CD4-positive, alpha-beta T cell (primary cell): ENCODE results near the gene PLPPR3. TPM values are rescaled to one million over a fixed set of nuclear protein-coding genes. Genes with fewer than 3 reads are reported as not detected.

Experiments used
- ATAC-seq: fragments of 200-7000 bp; cut with Tn5 transposase; one replicate; pipeline ENCODE4 v1.10.0; 2022; ENCODE audit warnings: mild to moderate bottlenecking; ENCODE audit not compliant: poor library complexity
- CTCF ChIA-PET: fragments of 350-600 bp; sonication (Branson Sonifier 250); formaldehyde crosslinking; loops from one replicate; lab custom pipeline; 2021; ENCODE audit warnings: antibody characterized with exemption, inconsistent platforms; lab: Charles Lee
- POLR2A ChIA-PET: fragments of 350-600 bp; sonication (Branson Sonifier 250); formaldehyde crosslinking; loops from one replicate; lab custom pipeline; 2021; ENCODE audit warnings: antibody characterized with exemption, inconsistent platforms; lab: Charles Lee
- DNase-seq, 14 experiments: peaks; one replicate each; pipeline ENCODE4 v3.0.0-alpha.2; 2013 to 2020; ENCODE audit warnings: mixed read lengths in 2 of 14
- H3K27ac ChIP-seq, 2 donors: one replicate each; pipeline versions ENCODE4 v1.5.1 to v1.7.0; 2013; ENCODE audit warnings: low read length in 2 of 2, low read depth in 1 of 2, mild to moderate bottlenecking in 1 of 2
- H3K27me3 ChIP-seq, 2 experiments: 1 replicate in 1 of 2; 2 replicates in 1 of 2; pipeline versions ENCODE4 v1.6.1 to v1.7.0; 2013; ENCODE audit warnings: low read length in 2 of 2, control low read depth in 1 of 2, mild to moderate bottlenecking in 1 of 2, moderate library complexity in 1 of 2; ENCODE audit not compliant: insufficient read depth in 2 of 2, control insufficient read depth in 1 of 2
- H3K36me3 ChIP-seq: one replicate; pipeline ENCODE4 v1.6.1; 2013; ENCODE audit warnings: low read length, control low read depth; ENCODE audit not compliant: insufficient read depth
- H3K4me1 ChIP-seq: one replicate; pipeline ENCODE4 v1.6.1; 2013; ENCODE audit warnings: low read length, control low read depth; ENCODE audit not compliant: insufficient read depth
- H3K4me3 ChIP-seq: one replicate; pipeline ENCODE4 v1.5.1; 2013; ENCODE audit warnings: mild to moderate bottlenecking, low read length, moderate library complexity
- H3K9me3 ChIP-seq, 2 experiments: 1 replicate in 1 of 2; 2 replicates in 1 of 2; pipeline versions ENCODE4 v1.6.1 to v1.7.0; 2013; ENCODE audit warnings: low read length in 2 of 2, mild to moderate bottlenecking in 2 of 2, control low read depth in 1 of 2, moderate library complexity in 1 of 2; ENCODE audit not compliant: control insufficient read depth in 1 of 2, insufficient read depth in 1 of 2
- H3K27ac Mint-ChIP-seq: one replicate; pipeline ENCODE4 v1.8.0; 2020; ENCODE audit warnings: mixed read lengths
- H3K27me3 Mint-ChIP-seq: one replicate; pipeline ENCODE4 v1.8.0; 2021; ENCODE audit warnings: mixed read lengths
- H3K36me3 Mint-ChIP-seq: one replicate; pipeline ENCODE4 v1.8.0; 2021; ENCODE audit warnings: low read depth, mixed read lengths
- H3K4me1 Mint-ChIP-seq: one replicate; pipeline ENCODE4 v1.8.0; 2021; ENCODE audit warnings: low read depth, mixed read lengths
- H3K4me3 Mint-ChIP-seq: one replicate; pipeline ENCODE4 v1.8.0; 2020; ENCODE audit warnings: mild to moderate bottlenecking, mixed read lengths
- H3K9me3 Mint-ChIP-seq: one replicate; pipeline ENCODE4 v1.8.0; 2020; ENCODE audit warnings: mixed read lengths
- CTCF ChIP-seq: fragments of 200-600 bp; IDR thresholded peaks from one replicate; pipeline ENCODE4 v1.8.0; 2022; ENCODE audit warnings: antibody characterized with exemption, mild to moderate bottlenecking
- intact Hi-C, 2 experiments: fragments of 100-400 bp; cut with DNase I in 1 of 2; cut with micrococcal nuclease in 1 of 2; formaldehyde crosslinking; loops; one replicate each; pipeline versions ENCODE4 v1.15.1 to v1.9.0; 2023 to 2025; cut with DNase I, micrococcal nuclease
- total RNA-seq, 174 experiments: library from RNA in 2 of 174; stranded (reverse) in 2 of 174; gene quantifications; one replicate each; pipeline ENCODE4 v1.2.3 and lab custom pipeline; 2021 to 2026

The PLPPR3 gene
- total RNA-seq, 2 experiments from 2014 or later: not detected

- no peak for TF ChIP-seq CTCF
- no peak for DNase-seq
- no peak overlapping the region for H3K27ac ChIP-seq
- H3K4me1 ChIP-seq: no peaks in the 10 kb centered on the region
- CTCF ChIA-PET: no interaction called here
- H3K4me3 Mint-ChIP-seq: no peak overlapping the region
- no peak overlapping the region for H3K4me3 ChIP-seq
- peaks cover 9% of the 10 kb centered on the region for H3K27me3 Mint-ChIP-seq
- intact Hi-C loops: no loop called here
- no peaks in the 10 kb centered on the region for H3K9me3 ChIP-seq
- H3K27me3 ChIP-seq: peaks cover 0 to 3% of the 10 kb centered on the region in 2 experiments
- H3K36me3 ChIP-seq: no peaks in the 10 kb centered on the region
- H3K9me3 Mint-ChIP-seq: no peaks in the 10 kb centered on the region
- peaks cover 4% of the 10 kb centered on the region for H3K4me1 Mint-ChIP-seq
- POLR2A ChIA-PET: no interaction called here
- H3K36me3 Mint-ChIP-seq: no peaks in the 10 kb centered on the region
- H3K27ac Mint-ChIP-seq: no peak overlapping the region
- no peak for ATAC-seq
These were observed 53.3 kb downstream of the PLPPR3 start for GRCh38 chr19:768424-768823.

GRCh38 chr19:765179-765738 is 56.5 kb downstream of the PLPPR3 start:
- ATAC-seq: no peak
- no peak for TF ChIP-seq CTCF
- intact Hi-C loops: no loop called here
- POLR2A ChIA-PET: no interaction called here
- peaks cover 1% of the 10 kb centered on the region for H3K4me1 Mint-ChIP-seq
- no peak overlapping the region for H3K27ac ChIP-seq
- no peaks in the 10 kb centered on the region for H3K4me1 ChIP-seq
- no peaks in the 10 kb centered on the region for H3K9me3 Mint-ChIP-seq
- no peaks in the 10 kb centered on the region for H3K36me3 Mint-ChIP-seq
- no peak for DNase-seq
- H3K27me3 Mint-ChIP-seq: peaks cover 2% of the 10 kb centered on the region
- H3K36me3 ChIP-seq: no peaks in the 10 kb centered on the region
- H3K4me3 ChIP-seq: no peak overlapping the region
- H3K4me3 Mint-ChIP-seq: no peak overlapping the region
- CTCF ChIA-PET: no interaction called here
- H3K27me3 ChIP-seq: peaks cover 0 to 3% of the 10 kb centered on the region in 2 experiments
- peaks cover 0 to 10% of the 10 kb centered on the region in 2 experiments for H3K9me3 ChIP-seq
- H3K27ac Mint-ChIP-seq: no peak overlapping the region

GRCh38 chr19:764301-764700 is 57.5 kb downstream of the PLPPR3 start:
- H3K27ac ChIP-seq: no peak overlapping the region

More at GRCh38 chr19:764301-764700, 57.5 kb downstream of the PLPPR3 start:
- DNase-seq (no peak), ATAC-seq (no peak)
- H3K27ac Mint-ChIP-seq: no peak overlapping the region
- CTCF ChIA-PET: no interaction called here
- H3K4me1 Mint-ChIP-seq: no peaks in the 10 kb centered on the region
- H3K36me3 Mint-ChIP-seq: no peaks in the 10 kb centered on the region
- no peak for TF ChIP-seq CTCF
- Histone ChIP-seq H3K9me3 (peaks cover 0 to 17% of the 10 kb centered on the region in 2 experiments), H3K27me3 (peaks cover 0 to 3% of the 10 kb centered on the region in 2 experiments), H3K36me3 (no peaks in the 10 kb centered on the region), H3K4me1 (no peaks in the 10 kb centered on the region), H3K4me3 (no peak overlapping the region)
- no peak overlapping the region for H3K4me3 Mint-ChIP-seq
- H3K27me3 Mint-ChIP-seq: peaks cover 4% of the 10 kb centered on the region
- peaks cover 2% of the 10 kb centered on the region for H3K9me3 Mint-ChIP-seq
- POLR2A ChIA-PET: no interaction called here
- intact Hi-C loops: no loop called here
